Colon (tissue), 2 donors: ENCODE data around the gene MPND.
"Not testable (repeated sequence)": the region's sequence is repeated elsewhere in the genome, so short reads cannot be mapped to it uniquely, and the experiment has no call there.

ENCODE experiments used
- FAIRE-seq: peaks from 2 replicates; lab custom pipeline; 2012; peaks lifted over from hg19 to GRCh38; lab: Jason Lieb, UNC
- donor health status: control.
- donor health status: control.

Gene MPND

DNA sequence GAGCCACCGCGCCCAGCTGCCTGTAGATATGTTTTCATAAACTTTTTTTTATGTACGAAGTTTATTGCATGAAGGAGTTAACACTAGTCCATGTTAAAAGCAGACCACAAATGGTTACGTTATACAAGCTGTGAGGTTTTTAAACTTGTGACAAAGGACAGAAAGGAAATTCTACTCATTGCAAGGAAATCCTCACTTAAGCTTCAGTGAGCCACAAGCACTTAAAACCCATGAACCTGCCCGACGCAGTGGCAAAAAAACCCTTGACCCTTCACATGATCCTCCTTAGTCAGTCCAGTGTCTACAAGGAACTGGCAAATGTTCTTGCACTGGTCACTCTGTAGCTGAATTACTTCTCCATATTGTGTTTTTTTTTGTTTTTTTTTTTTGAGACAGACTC is 4.2 kb downstream of the MPND start:
- no peak for FAIRE-seq

DNA sequence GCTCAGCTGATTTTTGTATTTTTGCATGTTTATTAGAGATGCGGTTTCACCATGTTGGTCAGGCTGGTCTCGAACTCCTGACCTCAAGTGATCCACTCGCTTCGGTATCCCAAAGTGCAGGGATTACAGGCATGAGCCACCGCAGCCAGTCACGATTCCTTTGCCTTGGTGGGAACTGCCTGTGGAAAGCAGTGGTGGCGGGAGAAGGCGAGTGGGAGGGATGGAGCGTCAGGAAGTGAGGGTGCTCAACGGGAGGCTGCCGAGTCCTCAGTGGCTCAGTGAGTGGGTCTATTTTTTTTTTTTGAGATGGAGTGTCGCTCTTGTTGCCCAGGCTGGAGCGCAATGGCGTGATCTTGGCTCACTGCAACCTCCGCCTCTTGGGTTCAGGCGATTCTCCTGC is 5.9 kb downstream of the MPND start:
- FAIRE-seq: not testable (repeated sequence)

DNA sequence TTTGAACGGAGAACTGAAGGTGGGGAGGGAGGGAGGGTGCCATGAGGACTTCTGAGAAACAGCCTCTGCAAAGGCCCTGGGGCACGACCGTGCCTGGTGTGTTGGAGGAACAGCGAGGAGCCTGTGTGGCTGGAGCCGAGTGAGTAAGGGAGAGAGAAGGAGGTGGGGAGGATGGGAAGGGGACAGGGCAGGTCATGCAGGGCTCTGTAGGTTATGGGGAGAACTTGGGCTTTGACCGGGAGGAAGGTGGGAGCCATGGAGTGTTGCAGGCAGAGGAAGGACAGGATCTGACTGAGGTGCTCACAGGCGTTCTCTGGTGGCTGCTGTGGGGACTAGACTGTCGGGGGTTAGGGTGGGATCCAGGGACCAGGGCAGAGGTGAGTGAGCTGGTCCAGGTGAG is 6.7 kb downstream of the MPND start:
- FAIRE-seq: no peak

DNA sequence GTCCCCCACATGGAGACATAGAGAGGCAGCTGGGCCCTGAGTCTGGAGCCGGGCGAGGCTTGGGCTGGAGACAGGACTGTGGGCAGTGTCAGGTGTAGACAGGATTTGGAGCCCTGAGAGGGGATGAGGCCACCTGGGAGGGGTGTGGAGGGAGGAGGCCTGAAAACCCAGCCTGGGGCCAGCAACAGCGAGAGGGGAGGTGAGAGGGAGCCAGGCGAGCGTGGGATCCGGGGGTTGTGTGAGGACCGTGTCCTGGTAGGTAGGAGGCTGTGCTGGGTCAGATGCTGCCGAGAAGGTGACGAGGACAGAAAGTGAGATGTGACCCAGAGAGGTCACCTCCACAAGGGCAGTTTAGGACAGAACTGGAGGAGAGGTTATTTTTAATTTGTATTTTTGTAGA is 7.4 kb downstream of the MPND start:
- FAIRE-seq: no peak

DNA sequence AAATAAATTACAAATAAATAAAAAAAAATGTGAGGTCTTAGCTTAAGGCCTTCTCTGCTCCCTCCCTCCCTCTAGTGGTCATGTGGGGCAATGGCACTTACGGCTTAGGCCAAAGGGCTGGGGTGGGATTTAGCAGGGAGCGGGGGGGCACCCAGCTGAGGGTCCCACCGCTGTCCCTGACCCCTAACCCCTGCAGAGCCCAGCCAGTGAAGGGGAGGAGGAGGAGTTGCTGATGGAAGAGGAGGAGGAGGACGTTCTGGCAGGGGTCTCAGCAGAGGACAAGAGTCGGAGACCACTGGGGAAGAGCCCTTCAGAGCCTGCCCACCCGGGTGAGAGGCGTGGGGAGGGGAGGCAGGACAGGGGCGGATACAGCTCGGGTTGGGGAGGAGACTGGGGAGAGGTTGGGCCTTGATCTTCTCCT is 9.3 kb downstream of the MPND start:
- no peak for FAIRE-seq

DNA sequence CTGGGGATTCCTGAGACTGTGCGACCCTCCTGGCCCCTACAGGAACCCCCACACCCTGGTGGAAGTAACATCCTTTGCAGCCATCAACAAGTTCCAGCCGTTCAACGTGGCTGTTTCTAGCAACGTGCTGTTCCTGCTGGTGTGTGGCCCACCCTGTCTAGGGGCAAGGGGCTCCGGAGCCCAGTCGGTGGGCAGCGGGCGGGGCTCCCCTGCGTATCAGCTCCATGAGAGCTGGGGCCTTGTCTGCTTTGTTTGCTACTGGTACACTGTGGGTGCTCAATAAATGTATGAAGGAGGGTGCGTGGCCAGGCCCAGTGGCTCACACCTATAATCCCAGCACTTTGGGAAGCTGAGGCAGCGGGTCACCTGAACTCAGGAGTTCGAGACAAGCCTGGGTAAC is 10.9 kb downstream of the MPND start:
- no peak for FAIRE-seq

DNA sequence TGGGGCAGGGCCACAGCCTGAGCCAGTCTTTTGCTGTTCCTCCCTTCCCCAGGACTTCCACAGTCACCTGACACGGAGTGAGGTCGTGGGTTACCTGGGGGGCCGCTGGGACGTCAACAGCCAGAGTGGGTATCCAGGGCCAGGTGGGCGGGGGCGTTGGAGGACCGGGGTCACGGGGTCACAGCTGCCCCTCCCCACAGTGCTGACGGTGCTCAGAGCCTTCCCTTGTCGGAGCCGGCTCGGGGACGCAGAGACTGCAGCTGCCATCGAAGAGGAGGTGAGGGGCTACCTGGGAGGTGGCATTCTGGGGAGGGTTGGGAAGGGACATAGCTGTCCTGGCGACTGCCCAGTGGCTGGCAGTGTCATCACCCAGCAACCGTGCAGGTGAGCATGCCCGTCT is 11.5 kb downstream of the MPND start:
- no peak for FAIRE-seq

DNA sequence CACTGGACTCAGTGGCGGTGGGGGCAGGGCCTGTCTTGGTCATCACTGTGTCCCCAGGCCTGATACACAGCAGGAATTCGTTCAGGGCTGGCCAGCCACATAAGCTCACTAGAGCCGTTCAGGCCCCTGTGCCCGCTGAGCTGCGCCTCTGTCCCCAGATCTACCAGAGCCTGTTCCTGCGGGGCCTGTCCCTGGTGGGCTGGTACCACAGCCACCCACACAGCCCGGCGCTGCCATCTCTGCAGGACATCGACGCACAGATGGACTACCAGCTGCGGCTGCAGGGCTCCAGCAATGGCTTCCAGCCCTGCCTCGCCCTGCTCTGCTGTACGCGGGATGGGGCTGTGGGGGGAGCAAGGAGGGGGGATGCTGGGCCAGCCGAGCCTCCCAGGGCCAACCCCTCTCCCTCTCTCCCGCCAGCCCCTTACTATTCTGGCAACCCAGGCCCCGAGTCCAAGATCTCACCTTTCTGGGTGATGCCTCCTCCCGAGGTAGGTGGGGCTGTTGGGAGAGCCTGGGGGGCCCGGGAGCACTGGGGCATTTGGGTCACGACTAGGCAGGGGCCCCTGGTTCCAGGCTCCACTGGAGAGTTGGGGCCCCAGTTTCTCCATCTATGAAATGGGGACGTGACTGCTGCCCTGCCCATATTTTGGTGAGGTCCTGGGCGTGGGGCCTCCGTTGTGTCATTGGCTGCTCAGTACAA is 13.9 kb downstream of the MPND start:
- FAIRE-seq: no peak

DNA sequence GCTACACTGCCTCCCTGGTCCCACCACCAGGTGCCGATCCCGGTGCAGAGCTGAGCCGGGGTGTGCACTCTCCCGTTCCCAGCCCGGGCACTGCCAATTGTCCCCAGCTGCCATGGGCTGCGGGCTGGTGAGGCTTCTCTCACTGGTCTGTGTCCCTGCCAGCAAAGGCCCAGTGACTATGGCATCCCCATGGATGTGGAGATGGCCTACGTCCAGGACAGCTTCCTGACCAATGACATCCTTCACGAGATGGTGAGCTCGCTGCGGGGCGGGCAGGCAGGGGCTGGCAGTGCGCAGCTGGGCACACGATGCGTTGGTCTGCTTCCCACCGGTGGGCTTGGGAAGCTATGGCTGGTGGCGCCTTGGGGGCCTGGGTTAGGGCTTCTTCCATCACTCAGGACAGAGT is 14.6 kb downstream of the MPND start:
- FAIRE-seq: no peak

DNA sequence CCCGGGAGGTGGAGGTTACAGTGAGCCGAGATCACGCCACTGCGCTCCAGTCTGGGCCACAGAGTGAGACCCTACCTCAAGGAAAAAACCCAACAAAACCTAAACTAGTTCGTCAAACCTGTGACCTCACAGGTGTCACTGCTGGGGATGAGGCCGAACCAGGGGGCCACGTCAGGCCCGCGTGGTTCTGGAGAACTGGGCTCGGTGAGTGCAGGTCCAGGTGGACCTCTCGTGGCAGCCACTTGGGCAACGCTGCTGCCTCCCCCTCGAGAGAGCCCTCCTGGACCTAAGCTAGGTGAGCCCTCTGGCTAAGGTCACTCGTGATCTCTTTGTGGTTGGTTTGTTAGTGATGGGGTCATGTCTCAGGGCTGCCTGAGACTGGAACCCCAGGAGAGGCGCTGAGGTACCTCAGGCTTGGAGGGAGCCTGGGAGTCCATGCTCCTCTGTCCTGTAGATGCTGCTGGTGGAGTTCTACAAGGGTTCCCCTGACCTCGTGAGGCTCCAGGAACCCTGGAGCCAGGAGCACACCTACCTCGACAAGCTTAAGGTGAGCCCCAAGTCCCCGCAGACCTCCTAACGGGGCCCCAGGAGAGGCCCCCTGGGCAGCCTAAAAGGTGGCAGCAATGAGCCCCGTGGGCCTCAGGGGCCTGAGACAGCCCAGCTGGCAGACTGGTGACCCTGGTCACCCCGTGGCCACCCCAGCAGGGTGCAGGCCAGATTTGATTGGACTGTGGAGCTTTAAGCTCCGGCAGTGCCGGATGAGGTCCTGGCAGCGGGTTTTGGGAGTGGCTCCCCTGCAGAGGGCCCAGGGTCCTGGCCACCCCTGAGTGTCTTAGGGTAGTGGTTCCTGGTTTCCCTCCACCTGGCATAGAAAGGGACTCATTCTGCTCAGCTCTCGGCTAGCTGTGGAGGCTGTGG is 15.6 kb downstream of the MPND start:
- FAIRE-seq: no peak

DNA sequence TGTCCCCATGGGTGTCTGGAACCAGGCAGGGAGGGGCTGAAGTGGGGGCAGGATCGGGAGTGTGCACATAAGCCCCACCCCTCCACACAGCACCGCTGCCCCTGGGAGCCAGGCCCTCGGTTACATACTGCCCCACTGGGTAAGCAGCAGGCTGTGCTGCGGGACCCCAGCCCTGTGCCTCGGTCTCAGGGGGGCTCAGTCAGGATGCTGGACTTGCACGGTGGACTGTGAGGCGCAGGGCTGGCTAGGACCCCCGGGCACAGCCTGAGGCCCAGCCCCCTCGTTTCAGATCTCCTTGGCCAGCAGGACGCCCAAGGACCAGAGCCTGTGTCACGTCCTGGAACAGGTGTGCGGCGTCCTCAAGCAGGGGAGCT is 16.3 kb downstream of the MPND start:
- FAIRE-seq: no peak

DNA sequence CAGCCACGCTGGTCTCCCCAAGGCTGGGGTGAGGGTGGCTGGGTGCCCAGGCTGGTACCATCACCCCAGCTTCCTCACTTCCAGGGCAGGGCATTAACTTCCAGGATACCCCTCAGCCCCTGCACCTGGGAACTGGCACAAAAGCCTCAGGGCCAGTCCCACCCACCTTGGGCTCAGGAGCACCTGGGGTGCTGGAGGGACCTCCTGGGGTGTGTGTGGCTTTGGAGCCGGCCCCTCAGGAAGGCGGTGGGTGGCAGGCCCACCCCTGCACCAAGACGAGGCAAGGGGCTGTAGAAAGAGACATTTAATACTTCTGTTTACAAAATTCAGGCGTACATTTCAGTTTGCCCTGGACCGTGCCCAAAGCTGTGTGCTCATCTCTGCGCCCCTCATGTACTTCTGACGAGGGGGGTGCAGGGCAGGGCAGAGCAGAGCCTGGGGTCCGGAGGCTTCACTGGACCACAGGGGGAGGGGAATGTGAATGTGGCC is 16.8 kb downstream of the MPND start:
- no peak for FAIRE-seq

DNA sequence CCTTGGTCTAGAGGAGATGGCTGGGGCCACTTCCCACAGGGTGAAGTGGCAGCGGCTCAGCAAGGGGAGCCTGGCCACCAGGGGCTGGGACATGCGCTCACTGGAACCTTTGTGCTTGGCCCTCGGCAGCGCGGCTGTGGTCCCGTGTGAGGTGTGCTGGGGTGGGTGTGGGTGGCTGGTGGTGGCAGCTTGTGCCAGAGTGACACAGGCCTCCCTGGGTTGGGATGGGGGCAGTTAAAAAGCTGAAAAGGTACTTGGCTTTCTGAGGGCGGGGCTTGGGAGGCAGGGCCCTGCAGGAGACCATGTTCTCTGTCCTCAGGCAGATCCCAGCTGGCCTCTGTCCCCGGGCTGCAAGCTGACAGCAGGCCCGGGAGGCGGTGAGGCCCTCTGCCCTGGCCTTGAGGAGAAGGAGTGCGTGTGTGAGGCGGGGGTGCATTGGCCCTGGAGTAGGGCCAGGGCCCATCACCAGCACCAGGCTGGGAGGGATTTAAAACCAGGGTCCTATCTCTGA is 17.3 kb downstream of the MPND start:
- no peak for FAIRE-seq

DNA sequence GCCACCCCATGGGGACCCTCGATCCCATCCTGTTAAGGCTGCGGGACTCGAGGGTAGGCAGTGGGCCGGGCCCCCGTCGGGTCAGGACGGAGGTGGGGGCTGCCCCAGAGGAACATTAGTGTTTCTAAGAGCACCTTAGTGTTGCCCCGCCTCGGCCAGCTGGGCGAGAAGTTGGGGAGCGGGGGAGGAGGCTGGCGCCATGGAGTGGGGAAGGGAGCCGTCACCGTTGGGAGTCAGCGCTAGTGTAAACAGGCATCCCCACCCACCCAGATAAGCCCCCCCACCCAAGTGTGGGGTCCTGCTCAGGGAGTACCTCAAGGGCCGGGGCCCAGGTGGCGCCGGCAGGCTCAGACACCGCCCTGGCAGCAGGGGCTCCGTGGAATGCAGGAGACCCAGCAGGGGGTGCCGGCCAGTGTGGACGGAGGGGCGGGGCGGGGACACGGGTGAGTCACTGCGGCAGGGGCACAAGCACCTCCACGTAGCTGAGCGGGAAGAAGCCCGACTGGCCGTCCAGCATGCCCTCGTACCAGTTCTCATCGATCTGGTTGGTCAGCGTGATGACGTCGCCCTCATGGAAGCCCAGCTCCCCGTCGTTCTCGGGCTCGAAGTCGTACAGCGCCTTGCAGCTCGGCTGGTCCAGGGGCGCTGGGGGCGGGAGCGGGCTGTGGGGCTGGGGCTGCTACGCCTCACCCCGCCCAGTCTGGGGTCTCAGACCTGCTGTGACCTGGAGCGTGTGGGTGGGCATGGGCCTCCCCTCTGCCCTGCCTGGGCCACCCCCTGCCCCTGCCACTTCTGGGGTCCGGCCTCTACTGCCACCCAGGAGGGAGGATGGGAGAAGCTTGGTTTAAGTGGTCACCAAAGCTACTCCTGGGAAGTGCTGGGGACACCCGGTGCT is 18.0 kb downstream of the MPND start:
- no peak for FAIRE-seq

DNA sequence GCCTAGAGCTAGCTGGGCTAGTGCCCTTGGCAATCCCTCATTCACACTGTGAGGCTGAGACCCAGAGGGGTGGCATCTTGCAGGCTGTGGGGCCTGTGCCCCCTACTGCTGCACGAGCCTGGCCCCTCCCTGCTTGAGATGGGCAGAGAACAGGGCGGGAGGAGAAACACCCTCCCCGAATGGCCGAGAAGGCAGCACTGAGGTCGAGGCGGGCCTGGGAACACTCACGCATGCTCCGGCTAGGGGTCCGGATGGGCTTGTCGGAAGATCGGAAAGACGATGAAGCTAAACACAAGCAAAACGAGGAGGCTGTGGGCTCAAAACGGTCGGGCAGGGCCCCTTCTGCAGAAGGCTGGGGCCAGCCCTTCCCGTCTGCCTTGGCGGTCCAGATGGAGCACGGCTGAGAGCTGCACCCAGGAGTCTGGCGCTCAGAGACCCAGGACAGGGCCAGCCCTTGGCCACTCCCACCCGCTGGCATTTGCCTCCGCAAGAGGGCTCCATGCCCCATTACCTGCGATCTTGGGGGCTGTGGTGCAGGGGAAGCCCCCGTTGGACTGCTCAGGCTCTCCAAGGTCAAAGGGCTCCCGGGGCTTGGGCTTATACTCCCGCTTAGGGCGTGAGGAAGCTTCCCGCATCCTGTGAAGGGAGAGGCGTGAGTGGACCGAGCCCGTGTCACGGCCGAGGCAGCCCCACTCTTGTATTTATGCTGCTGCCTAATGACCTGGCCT is 18.9 kb downstream of the MPND start:
- no peak for FAIRE-seq

DNA sequence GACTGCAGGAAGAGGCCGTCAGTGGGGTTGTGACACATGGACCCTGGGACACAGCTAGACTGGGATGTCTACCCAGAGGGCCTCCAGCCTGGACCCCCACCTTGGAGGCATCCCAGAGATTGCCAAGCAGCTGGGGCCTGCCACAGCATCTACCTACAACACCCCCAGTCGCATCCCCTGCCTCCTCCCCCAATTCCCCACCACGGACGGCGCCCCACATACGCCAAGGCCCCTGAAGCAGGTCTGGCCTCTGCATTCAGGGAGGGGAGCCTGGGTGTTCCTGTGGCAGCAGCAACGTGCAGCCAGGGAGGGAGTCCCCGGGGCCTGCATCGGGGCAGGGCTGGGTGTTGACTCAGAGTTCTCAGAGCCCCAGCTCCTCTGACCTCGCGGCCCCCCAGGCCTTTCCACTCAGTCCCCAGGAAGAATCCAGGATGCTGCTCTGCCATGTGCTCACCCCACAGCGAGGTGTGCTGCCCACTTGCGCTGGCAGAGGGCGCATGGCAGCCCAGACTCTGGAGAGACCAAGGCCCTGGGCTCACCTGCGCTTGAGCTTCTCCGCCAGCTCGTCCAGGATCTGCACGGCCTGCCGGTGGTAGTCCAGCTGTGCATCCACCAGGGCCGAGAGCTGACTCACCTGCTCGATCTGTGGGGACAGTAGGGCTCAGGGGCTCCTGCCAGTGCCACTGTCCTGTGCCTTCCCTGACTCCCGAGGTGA is 19.6 kb downstream of the MPND start:
- FAIRE-seq: no peak

DNA sequence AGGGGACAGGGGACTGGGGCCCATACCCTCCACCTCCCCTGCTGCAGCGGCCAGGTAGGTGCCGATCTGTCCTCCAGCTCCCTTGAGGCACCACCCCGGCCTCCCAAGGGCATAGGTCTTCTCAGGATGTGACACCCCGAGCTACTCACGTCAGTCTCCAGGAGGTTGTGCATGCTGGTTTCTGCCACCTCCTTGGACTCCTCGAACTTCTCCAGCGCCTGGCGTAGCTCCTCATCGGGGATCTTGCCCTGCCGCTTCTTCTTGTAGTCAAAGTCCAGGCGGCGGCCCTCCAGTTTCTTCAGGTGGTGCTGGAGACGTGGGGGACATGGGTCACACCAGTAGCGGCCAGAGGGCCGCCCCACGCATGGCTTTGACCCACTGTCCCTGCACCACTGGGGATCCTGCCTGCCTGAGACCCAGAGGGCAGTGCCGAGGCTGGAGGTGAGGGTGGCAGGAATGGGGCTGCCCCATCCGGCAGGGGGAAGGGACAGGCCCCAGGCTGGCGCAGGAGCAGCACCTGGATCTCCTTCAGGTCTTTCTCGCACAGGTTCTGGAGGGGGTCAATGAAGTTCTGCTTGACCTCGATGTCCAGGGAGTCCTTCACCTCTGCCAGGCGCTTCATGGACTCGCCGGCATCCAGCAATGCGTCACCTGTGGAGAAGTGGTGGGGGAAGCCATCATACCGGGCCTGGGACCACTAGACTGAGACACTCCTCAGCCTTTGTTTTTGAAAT is 20.4 kb downstream of the MPND start:
- FAIRE-seq: no peak

DNA sequence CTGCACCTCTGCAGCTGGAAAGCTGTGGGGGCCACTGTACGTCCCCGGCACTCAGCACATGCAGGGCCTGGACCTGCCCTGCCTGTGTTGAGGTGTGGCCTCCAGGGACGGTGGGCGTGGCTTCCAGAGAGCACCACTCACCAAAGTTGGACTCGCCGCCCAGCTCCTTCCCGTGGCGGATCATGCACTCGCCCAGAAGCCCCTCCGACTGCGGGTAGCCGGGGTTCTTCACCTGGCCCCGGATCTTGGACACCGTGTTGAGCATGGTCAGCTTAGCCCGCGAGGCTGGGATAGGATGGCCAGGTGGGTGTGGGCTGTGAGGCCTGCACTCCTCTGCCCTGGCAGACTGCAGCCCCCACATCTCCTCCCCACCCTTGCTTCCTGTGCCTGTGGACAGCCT is 22.0 kb downstream of the MPND start:
- FAIRE-seq: no peak

DNA sequence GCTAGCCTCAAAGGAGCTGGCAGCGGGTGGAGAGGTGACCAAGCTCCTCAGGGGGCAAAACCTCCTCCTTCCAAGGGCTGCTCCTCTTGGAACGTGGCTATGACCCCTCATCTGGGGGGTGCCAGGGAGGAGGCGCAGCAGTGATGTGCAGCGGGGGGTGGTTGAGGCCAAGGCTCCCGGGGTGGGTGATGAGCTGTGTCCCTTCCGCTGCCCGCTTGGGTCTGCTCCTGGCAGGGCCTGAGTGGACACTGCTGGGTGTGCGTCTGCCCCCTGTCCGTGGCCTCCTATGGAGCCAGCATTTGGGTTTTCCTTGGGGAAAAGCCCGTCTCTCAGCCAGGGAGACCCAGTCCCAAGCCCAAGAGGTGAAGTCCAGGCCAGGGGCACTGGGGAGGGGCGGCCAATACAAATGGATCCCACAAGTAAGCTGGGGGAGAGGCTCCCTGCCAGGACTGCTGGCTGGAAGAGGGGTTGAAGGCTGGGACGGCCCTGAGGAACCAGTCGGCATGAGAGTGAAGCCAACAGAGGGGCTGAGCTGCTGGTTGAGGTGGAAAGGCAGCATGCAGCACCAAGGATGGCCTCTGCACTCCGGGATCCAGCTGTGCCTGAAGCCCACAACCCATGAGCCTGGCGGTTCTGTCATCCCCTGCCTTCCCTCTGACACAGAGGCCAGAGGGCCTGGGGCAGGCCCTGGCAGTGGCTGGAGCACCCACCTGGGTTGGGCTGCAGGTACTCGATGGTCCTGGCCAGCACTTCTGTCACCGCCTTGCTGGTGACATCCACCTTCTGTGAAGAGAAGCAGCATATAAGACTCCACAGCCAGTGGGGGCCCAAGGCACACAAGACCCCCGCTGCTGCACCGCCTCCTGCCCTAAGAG is 22.7 kb downstream of the MPND start:
- FAIRE-seq: no peak
